NCI-H1694 (cell line): ENCODE data around the gene IQGAP2.
"Not testable (repeated sequence)": the region's sequence is repeated elsewhere in the genome, so short reads cannot be mapped to it uniquely, and the experiment has no call there.

Experiments
- DNase-seq: peaks from one replicate; lab custom pipeline; 2025; lab: John Stamatoyannopoulos, UW

IQGAP2 gene

GRCh38 chr5:76542887-76543690 is 140.0 kb downstream of the IQGAP2 start:
- no peak for DNase-seq

- DNase-seq: no peak
Observed at GRCh38 chr5:76544268-76544926, 141.3 kb downstream of the IQGAP2 start.

GRCh38 chr5:76545184-76545583 is 142.1 kb downstream of the IQGAP2 start:
- no peak for DNase-seq

- DNase-seq: no peak
Observed at GRCh38 chr5:76546497-76547102, 143.5 kb downstream of the IQGAP2 start.

GRCh38 chr5:76547242-76547890 is 144.3 kb downstream of the IQGAP2 start:
- DNase-seq: no peak

- no peak for DNase-seq
Observed at GRCh38 chr5:76547891-76548524, 144.9 kb downstream of the IQGAP2 start.

- no peak for DNase-seq
Observed at GRCh38 chr5:76548525-76549229, 145.6 kb downstream of the IQGAP2 start.

GRCh38 chr5:76550881-76551280 is 147.8 kb downstream of the IQGAP2 start:
- not testable (repeated sequence) for DNase-seq

- no peak for DNase-seq
Observed at GRCh38 chr5:76552546-76552945, 149.5 kb downstream of the IQGAP2 start.

- DNase-seq: no peak
Observed at GRCh38 chr5:76553251-76553650, 150.2 kb downstream of the IQGAP2 start.

GRCh38 chr5:76555114-76555513 is 152.0 kb downstream of the IQGAP2 start:
- no peak for DNase-seq

- DNase-seq: no peak
Observed at GRCh38 chr5:76555717-76556116, 152.6 kb downstream of the IQGAP2 start.

GRCh38 chr5:76556511-76557221 is 153.6 kb downstream of the IQGAP2 start:
- DNase-seq: no peak

GRCh38 chr5:76560952-76561891 is 158.1 kb downstream of the IQGAP2 start:
- no peak for DNase-seq

GRCh38 chr5:76561959-76562358 is 158.9 kb downstream of the IQGAP2 start:
- no peak for DNase-seq

- no peak for DNase-seq
Observed at GRCh38 chr5:76565009-76565408, 161.9 kb downstream of the IQGAP2 start.

- DNase-seq: no peak
Observed at GRCh38 chr5:76570153-76570552, 167.1 kb downstream of the IQGAP2 start.

GRCh38 chr5:76571559-76571958 is 168.5 kb downstream of the IQGAP2 start:
- DNase-seq: no peak

GRCh38 chr5:76576450-76576849 is 173.4 kb downstream of the IQGAP2 start:
- no peak for DNase-seq

GRCh38 chr5:76576996-76577395 is 173.9 kb downstream of the IQGAP2 start:
- no peak for DNase-seq
